ENCODE results near the gene JUND.

JUND gene

DNA sequence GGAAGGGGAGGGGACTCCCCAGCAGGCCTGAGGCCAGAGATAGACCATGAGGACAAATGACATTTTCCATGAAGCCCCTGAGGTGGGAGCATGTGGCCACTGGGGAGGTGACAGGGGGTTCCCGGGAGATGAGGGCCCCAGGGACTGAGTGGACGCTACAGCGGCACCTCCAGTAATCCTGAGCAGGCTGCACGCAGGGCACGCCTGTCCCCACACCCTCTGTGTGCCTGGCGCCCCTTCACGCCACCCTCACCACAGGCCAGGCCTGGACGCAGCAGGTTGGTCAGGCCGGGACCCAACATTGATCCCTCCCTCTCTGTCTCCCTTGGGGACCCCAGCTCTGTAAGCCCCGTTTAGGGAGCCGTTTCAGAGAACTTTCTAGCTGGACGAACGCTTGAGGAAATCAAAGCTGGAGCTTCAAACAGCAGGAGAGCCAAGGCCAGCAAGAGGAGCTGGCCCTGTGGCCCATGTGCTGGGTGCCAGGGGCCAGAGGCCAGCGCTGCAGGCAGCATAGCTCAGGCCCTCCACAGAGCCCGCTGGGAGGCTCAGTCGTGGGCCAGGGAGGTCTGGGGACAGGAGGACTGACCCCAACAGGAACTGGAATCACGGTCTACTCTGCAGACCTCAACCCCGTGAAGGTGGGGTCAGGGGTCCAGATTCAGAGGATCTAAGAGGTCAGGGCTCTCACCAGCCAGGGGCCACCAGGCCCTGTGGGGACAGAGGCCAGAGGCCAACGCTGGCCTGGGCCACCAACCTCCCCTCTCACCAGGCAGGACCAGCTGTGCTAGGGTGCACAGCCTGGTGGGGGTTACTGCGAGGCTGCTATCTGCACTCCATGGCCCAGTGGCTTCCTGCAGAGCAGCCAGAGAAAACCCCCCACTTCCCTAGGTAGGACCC lies 26.9 kb upstream of the JUND start:
- no peak for DNase-seq

GRCh38 chr19:18307271-18307681 lies 25.9 kb upstream of the JUND start:
- no peak for DNase-seq

DNA sequence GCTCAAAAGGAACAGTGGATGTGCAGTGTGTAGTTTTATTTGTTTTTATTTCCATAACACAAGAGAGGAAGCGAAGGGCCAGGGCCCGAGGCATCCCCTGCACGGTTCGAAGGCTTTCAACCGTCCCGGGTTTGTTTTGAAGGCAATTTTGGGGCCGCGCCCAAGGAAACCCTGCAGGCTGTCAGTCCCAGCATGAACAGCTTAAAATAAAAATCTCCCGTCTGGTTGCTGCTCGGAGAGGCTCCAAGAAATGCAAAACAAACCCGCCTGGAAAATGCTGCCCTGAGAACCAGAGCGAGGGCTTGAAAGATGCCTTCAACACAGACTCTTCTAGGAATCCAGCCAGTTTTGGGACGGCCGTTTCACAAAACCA lies 25.5 kb upstream of the JUND start:
- DNase-seq, result no peak

GRCh38 chr19:18306209-18306887 lies 24.9 kb upstream of the JUND start:
- no peak for DNase-seq

- DNase-seq, result peak; percentile 85
Measured at GRCh38 chr19:18304458-18305310, 23.3 kb upstream of the JUND start.

DNA sequence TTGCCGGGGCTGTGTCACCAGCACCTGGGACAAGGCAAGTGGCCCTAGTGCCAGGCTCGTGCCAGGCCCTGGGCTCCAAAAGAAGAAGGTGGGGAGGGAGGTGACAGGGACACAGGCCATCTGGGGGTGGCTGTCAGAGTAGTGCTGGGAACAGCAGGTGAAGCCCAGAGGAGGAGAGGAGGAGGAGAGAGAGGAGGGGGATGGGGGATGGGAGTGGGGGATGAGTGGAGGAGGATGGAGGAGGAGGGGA lies 22.7 kb upstream of the JUND start:
- no peak for DNase-seq

- no peak for DNase-seq
Measured at GRCh38 chr19:18301718-18302111, 20.3 kb upstream of the JUND start.

- no peak for DNase-seq
Measured at GRCh38 chr19:18300930-18301717, 19.7 kb upstream of the JUND start.

DNA sequence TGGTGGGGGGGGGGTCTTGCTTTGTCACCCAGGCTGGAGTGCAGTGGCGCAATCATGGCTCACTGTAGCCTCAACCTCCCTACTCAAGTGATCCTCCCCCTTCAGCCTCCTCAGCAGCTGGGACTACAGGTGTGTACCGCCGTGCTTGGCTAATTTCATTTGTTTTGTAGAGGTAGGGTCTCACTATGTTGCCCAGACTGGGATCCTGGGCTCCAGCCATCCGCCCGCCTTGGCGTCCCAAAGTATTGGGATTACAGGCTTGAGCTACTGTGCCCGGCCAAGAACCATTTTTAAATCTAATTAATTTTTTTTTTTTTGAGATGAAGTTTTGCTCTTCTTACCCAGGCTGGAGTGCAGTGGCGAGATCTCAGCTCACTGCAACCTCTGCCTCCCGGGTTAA lies 18.2 kb upstream of the JUND start:
- DNase-seq, result no peak

GRCh38 chr19:18298601-18299000 lies 17.2 kb upstream of the JUND start:
- DNase-seq, result no peak

GRCh38 chr19:18297308-18297707 lies 15.9 kb upstream of the JUND start:
- no peak for DNase-seq

GRCh38 chr19:18295034-18295451 lies 13.6 kb upstream of the JUND start:
- DNase-seq, result no peak

DNA sequence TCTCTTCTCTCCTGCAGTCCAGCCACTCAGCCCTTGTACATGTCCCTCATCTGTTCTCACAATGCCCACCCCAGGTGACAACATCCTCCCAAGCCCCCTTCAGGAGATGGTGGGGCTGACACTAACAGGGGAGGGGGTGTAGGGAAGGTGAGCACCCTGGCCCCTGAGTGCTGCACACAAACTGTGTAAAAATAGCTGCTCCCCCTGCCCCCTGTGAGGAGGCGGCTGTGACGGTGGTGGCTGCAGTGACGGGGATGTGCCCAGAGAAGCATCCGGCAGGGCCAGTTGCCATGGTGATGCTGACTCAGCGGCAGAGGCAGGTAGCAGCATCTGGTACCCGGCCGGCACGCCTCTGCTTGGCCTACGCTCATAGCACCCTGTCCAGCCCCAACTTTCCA lies 13.0 kb upstream of the JUND start:
- DNase-seq, result no peak

DNA sequence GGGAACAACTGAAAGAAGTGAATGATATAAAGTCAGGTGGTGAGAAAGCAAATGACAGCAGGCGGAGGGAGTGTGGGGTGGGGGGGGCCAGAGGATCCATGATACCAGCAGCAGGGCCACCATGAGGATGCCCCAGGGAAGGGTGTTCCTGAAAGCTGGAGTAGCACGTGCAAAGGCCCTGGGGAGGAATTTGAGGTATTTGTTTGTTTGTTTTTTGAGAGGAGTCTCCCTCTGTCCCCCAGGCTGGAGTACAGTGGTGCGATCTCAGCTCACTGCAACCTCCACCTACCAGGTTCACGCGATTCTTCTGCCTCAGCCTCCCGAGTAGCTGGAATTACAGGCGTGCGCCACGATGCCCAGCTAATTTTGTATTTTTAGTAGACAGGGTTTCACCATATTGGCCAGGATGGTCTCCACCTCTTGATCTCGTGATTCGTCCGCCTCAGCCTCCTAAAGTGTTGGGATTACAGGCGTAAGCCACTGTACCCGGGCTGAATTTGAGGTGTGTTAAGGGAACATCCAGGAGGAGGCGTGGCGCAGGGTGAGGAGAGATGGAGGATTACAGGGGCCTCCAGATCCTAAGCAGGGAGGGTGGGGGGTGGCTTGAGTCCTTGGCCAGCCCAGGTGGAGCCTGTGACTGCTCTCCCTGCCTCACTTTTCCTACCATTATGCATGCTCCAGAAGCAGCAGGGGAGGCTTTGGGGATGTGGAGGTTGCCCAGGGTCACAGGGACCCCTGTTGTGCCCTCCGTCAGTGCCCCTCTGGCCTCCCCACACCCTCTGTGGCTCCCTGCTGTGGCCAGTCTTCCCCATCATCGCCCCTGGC lies 12.4 kb upstream of the JUND start:
- peak; percentile 99 for DNase-seq

DNA sequence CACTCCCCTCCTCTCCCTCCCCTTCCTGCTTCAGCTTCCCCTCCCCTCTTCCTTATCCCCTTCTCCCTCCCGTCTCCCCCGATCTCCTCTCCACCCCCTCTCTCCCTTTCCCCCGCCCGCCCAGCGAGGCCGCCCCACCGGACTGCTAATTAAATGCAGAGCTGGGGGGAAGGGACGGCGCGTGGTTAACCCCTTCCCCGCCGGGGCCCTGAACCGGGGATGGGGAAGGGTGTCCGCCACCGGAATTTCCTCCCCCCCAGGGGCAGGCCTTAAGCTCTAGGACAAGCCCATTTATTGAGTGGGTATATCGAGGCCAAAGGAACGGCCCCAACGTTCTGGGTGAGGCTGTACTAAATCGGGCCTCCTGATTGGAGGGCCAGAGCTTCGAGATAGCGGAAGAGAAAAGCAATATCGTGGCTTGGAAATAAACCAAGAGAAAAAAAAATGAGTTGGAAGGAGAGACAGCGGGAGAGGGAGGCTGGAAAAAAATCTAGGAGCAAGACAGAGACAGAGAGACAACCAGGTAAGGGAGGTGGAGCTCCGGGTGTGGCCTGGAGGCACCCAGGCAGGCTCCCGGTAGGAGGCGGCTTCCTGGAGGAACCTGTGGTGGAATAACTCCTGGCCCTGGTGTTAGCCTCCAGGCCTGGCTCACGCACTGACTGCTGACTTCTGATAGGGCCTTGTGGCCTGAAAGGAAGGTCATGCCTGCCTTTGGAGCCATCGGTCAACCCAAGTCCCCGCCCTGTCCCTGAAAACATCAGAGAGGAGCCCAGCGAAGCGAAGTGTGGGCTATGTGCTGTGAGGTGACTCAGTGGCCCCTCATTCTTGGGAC lies 11.6 kb upstream of the JUND start:
- peak; percentile 97 for DNase-seq

DNA sequence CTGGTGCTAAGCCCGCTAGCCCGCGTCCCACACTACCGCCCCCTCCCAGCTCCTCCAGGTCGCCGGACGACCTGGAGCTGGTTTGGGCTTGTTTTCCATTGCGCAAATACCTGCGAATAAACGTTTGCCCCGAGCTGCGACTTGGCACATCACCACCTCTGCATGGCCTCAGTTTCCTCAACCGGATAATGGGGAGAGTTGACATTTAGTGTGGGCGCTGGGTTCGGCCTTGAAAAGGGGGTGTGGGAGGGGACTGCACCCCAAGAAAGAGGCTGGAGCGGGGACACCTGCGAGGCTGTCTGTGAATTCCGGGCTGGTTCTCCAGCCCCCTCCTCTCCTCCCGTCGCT lies 11.0 kb upstream of the JUND start:
- no peak for DNase-seq

DNA sequence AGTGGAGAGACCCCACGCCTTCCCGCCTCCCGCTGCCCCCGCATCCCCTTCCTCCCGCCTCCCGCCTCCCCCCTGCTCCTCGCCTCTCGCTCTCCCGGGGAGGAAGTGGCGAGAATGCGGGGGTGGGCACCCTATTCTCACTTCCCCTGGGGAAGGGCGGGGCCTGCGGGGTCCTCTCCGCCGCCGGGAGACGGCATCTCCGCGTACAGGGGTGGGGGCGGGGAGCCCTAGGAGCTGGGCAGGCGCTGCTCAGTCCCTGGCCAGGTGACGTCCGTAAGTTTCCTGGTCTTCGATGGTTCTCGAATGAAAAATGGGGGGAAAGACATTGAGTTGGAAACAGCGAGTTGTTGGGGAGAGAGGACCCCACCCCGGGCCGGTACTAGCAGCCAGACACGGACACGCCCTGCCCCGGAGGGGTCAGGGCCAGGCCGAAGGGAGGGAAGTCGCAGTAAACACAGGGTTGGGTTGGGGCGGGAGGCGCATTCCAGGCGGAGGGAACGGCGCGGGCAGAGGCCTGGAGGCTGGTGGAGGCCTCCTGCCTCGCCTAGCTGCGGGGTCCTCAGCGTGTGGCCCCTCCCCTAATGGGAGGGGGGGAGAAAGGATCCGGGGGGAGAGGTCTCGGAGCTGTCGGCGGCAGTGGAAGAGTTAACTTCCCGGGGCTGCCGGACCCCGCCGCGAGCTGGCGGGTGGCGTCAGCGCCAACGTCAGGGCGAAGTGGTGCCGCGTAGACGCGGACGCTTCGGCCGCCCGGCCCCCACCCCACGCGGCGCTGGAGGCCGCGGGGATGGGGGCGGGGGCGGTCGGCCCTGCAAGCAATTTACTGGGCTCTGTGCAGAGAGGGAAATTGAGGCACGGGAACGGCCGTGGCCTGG lies 10.4 kb upstream of the JUND start:
- DNase-seq, result peak; percentile 82

DNA sequence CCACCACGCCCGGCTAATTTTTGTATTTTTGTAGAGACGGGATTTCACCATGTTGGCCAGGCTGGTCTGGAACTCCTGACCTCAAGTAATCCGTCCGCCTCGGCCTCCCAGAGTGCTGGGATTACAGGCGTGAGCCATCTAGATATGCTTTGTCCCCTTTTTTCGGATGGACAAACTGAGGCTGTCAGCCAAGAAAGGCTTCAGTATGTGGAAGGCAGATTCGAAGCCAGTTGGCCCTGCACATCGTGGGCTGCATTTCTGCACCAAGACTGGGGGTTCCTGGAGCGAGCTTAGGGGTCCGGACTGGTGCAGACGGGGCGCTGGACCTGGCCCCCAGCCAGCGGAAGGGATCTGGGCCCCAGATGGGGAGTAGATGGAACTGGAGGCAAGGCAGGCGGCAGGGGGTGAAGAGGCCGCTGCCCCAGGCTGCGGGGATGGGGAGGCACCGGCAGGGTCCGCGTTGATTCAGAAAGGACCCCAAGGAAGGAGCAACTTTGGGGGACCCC lies 9.7 kb upstream of the JUND start:
- DNase-seq, result no peak

- no peak for DNase-seq
Measured at GRCh38 chr19:18290302-18291018, 9.0 kb upstream of the JUND start.
